Left forelimb (tissue), 1 donor: Measurements from ENCODE around the gene PIGL.

Experiments used
- DNase-seq: peaks from one replicate; pipeline ENCODE4 v3.0.0-alpha.2; 2018; ENCODE audit warnings: low spot score

Gene PIGL

DNA sequence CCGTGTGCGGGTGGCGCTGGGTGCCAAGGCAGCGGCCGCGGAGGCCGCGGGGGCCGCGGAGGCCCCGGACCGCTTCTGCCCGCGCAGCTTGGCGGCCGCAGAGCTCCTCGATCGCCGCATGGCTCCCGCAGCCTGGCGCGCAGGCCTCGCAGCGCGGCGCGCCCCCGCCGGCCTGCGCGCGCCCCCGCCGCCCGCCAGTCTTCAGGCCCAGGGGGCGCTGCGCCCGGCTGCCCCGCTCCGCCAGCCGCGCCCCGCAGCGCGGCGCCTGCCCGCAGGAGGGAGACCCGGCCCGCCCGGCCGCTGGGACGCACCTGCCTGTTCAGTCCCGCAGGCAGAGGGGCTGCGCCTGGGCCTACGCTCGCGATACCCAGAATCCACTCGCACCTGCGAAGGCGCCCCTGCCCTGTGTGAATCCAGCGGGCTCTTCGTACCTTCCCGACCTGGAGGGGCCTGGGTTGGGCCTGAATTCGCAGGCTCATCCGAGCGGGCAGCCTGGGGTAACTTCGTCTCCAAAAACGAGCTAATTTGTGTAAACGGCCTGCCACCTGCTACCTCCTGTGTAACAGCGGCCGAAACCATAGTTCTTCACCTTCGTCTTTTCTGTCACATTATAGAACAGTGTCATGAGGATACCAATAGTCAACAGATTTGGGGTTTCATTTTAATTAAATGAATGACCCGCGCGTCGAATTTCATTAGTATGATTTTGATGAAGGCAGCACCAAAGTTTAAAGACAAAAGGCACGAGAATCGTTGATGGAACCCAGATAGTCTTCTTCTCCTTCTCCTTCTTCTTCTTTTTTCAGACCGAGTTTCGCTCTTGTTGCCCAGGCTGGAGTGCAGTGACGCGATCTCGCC is 136.5 kb downstream of the PIGL start, which contains the start of gene CENPV:
TSS of gene CENPV (minus strand) at position 153 of the 858 bp plus-strand sequence. CDS start at position 120, 33 bp downstream.
- DNase-seq: no peak

DNA sequence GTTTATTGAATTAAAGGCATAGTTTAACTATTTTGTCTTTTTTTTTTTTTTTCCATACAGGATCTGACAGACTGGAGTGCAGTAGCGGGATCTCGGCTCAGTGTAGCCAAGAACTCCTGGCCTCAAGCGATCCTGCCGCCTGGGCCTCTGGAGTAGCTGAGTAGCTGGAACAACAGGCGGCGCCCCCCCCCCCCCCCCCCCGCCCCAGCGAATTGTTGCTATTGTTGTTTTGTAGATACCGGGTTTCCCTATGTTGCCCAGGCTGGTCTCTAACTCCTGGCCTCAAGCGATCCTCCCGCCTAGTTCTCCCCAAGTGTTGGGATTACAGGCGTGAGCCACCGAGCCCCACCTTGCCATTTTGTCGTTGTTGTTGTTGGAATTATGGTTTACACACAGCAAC is 137.6 kb downstream of the PIGL start:
- DNase-seq: no peak

DNA sequence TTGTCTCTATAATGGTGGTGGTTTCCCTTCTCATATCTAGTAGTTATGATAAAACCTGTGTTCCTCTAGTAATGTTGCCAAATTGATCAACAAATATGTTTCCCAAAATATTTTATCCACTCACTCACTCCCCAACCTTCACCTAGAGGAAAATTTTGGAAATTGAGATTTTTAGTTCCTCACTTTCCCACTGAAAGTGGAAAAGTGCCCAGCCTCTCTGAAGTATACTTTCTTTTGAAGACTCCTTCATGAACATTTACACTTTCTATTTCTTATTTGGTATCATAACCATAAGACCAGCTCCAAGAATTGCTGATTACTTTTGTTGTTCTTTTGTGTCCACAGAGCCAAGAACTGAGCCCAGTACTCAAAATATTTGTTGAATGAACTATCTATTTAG is 141.4 kb downstream of the PIGL start:
- DNase-seq: no peak

DNA sequence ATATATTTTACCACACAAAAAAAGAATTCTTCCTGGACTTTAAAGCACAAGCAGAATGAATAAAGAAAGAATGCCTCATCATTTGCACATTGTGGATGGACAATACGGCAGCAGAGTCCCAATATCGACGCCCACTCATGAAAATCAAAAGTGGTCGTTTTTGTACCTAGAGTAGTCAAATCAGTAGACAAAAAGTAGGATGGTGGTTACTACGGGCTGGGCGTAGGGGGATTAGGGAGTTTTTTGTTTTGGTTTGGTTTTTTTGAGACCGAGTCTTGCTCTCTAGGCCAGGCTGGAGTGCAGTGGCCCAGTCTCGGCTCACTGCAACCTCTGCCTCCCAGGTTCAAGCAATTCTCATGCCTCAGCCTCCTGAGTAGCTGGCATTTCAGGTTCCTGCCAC is 144.9 kb downstream of the PIGL start:
- DNase-seq: no peak

DNA sequence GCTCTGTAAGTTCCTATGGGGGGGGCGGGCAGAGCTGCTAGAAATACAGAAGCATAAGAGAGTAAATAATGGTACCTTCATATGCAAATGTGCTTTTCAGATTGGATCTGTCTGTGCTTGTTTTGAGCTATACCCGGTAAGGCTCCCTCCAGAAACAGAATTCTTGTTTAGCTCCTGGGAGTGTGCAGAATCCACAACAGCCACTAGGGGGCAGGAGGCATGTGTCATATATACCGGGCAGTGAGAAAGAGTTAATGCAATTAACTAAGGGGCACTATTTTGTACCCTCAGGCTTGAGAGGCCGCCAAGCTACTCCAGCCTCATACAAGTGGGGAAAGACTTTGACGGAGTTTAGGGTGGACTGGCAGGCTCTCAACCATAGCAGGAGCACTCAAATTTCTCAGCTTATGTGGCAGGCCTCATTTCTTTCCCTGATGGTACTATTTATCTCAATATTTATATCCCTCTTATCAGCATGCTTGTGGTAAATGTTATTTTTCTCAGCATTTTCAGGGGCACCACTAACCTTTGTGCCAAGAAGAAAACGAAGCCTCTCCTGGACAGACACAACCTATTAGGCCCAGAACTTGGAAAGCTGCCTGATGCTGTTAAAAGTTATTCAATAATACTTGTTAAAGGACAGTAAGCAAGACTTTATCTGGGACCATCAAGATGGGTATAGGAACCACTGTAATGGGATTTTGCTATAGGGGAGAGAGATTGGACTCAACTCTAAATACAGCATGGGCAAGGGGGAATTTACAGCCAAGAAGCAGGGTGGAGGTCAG is 146.9 kb downstream of the PIGL start:
- DNase-seq: peak; percentile 73

DNA sequence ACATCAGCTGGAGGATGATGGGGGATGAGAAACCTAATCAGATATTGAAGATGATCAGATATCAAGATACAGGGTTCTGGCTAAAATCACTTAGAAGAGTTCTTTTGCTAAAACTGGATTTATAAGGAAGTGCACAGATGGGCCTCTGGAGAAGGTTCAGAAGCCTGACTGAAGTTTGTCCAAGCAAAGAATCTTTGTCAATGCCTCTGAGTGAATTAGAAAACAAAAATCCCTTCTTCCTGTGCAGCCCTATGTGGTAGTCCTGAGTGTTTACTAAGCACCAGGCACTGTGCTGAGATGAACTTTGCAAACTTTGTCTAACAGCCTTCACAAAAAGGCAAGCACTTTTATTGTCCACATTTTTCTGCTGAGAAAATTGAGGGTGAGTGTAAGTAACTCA is 147.6 kb downstream of the PIGL start:
- no peak for DNase-seq

DNA sequence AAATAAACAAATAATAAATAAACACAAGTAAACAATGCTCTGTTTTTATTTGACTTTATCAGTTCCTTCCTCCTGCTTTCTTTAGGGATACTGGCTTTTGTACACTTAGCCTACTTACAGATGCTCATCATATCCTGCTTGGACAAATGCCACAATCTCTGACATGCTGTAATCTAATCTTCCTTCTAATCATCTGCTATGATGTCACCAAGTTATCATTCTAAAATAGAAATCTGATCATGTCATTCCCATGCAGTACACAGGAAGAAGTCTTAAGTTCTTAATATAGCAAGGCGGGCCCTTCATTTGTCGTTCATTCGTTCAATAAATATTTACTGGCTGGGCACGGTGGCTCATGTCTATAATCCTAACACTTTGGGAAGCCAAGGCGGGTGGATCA is 154.7 kb downstream of the PIGL start:
- no peak for DNase-seq

DNA sequence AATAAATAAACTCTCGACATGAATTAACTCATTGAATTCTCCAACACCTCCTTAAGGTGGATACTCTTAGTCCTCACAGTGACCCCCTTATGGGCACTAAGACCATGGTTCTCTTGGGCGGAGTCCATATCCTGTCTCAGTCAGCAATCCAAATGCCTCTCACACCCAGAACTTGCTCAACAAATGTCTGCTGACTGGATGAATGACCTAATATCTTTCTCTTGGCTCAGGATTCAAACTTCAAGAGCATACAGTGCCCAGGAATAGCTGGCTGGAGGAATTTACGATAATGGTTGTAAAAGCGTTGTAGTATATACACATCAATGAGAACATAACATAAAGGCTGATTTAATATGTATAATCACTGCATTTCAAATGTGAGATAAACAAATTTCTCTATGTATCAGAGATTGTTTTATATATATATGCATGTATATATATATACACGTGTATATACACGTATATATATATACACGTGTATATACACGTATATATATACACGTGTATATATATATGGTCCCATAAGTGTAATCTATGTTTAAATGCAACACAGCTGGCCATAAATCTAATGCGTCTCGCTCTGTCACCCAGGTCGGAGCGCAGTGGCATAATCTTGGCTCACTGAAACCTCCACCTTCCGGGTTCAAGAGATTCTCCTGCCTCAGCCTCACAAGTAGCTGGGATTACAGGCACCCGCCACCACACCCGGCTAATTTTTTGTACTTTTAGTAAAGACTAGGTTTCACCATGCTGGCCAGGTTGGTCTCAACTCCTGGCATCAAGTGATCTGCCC is 157.3 kb downstream of the PIGL start:
- DNase-seq: no peak
